T-helper 17 cell (primary cell): Measurements from ENCODE around the gene PUM2. TPM values are rescaled to one million over a fixed set of nuclear protein-coding genes. Genes with fewer than 3 reads are reported as not detected.

Experiments
- ATAC-seq: fragments of 150-1000 bp; cut with Tn5 transposase; 2 replicates; pipeline ENCODE4 v1.10.0; 2021; ENCODE audit warnings: mild to moderate bottlenecking, moderate library complexity
- DNase-seq, 3 donors: peaks; one replicate each; pipeline versions ENCODE4 v3.0.0 to v3.0.0-alpha.2; 2020 to 2021
- H3K9me3 ChIP-seq: one replicate; pipeline ENCODE4 v1.7.0; 2013; ENCODE audit warnings: low read length, mild to moderate bottlenecking; ENCODE audit not compliant: control insufficient read depth, poor library complexity, severe bottlenecking
- H3K27ac Mint-ChIP-seq: one replicate; pipeline ENCODE4 v1.8.0; 2022; ENCODE audit warnings: mild to moderate bottlenecking, moderate library complexity, mixed read lengths
- H3K27me3 Mint-ChIP-seq: one replicate; pipeline ENCODE4 v1.8.0; 2022; ENCODE audit warnings: mixed read lengths
- H3K36me3 Mint-ChIP-seq: one replicate; pipeline ENCODE4 v1.8.0; 2022; ENCODE audit warnings: low read depth, mixed read lengths
- H3K4me1 Mint-ChIP-seq: one replicate; pipeline ENCODE4 v1.8.0; 2022; ENCODE audit warnings: mild to moderate bottlenecking, mixed read lengths
- H3K4me3 Mint-ChIP-seq: one replicate; pipeline ENCODE4 v1.8.0; 2022; ENCODE audit warnings: mild to moderate bottlenecking, moderate library complexity, mixed read lengths
- total RNA-seq, 4 donors: library from RNA in 2 of 4; stranded (reverse) in 2 of 4; gene quantifications; one replicate each; pipeline ENCODE4 v1.2.3 and lab custom pipeline; 2022 to 2026

Gene PUM2
- total RNA-seq, 2 donors from 2014 or later: 114 TPM

GRCh38 chr2:20226152-20226545 is 124.5 kb downstream of the PUM2 start:
- DNase-seq: no peak
- peaks cover 8% of the 10 kb centered on the region for H3K36me3 Mint-ChIP-seq
- peaks cover 56% of the 10 kb centered on the region for H3K27me3 Mint-ChIP-seq

GRCh38 chr2:20225294-20226151 is 125.1 kb downstream of the PUM2 start:
- DNase-seq (no peak), ATAC-seq (peak; percentile 57)
- Mint-ChIP-seq H3K36me3 (peaks cover 5% of the 10 kb centered on the region), H3K4me1 (peaks cover 3% of the 10 kb centered on the region), H3K27ac (no peak overlapping the region), H3K27me3 (peaks cover 56% of the 10 kb centered on the region), H3K4me3 (peak overlapping the region; percentile 81)
- H3K9me3 ChIP-seq: no peaks in the 10 kb centered on the region

More at GRCh38 chr2:20226152-20226545, 124.5 kb downstream of the PUM2 start:
- H3K9me3 ChIP-seq: no peaks in the 10 kb centered on the region
- ATAC-seq: no peak
- H3K27ac Mint-ChIP-seq: no peak overlapping the region
- H3K4me3 Mint-ChIP-seq: peak overlapping the region; percentile 81
- H3K4me1 Mint-ChIP-seq: peaks cover 3% of the 10 kb centered on the region

- no peak for ATAC-seq
- peaks cover 3% of the 10 kb centered on the region for H3K4me1 Mint-ChIP-seq
Measured at GRCh38 chr2:20224716-20225293, 125.8 kb downstream of the PUM2 start, which contains the start of gene SDC1. Gene SDC1, minus strand, starts transcription at chr2:20225130. Its CDS starts 263 bp downstream, at chr2:20224867.

GRCh38 chr2:20224164-20224715 is 126.4 kb downstream of the PUM2 start:
- DNase-seq: no peak
- H3K27me3 Mint-ChIP-seq: peaks cover 63% of the 10 kb centered on the region
- H3K4me3 Mint-ChIP-seq: no peak overlapping the region
- ATAC-seq: no peak
- no peaks in the 10 kb centered on the region for H3K9me3 ChIP-seq
- H3K36me3 Mint-ChIP-seq: peaks cover under 1% of the 10 kb centered on the region
- no peak overlapping the region for H3K27ac Mint-ChIP-seq
- H3K4me1 Mint-ChIP-seq: peaks cover under 1% of the 10 kb centered on the region

More at GRCh38 chr2:20224716-20225293, 125.8 kb downstream of the PUM2 start, which contains the start of gene SDC1:
- H3K36me3 Mint-ChIP-seq: peaks cover 5% of the 10 kb centered on the region
- H3K27ac Mint-ChIP-seq: no peak within 1 kb of the TSS
- peaks cover 62% of the 10 kb centered on the region for H3K27me3 Mint-ChIP-seq
- peak within 1 kb of the TSS; percentile 81 for H3K4me3 Mint-ChIP-seq
- DNase-seq: no peak
- no peaks in the 10 kb centered on the region for H3K9me3 ChIP-seq

- no peaks in the 10 kb centered on the region for H3K9me3 ChIP-seq
- Mint-ChIP-seq H3K27ac (no peak overlapping the region), H3K36me3 (peaks cover under 1% of the 10 kb centered on the region), H3K27me3 (peaks cover 63% of the 10 kb centered on the region), H3K4me3 (peak overlapping the region; percentile 66), H3K4me1 (peaks cover under 1% of the 10 kb centered on the region)
- DNase-seq (no peak), ATAC-seq (no peak)
Measured at GRCh38 chr2:20223407-20224163, 127.1 kb downstream of the PUM2 start.

GRCh38 chr2:20222769-20223406 is 127.8 kb downstream of the PUM2 start:
- Mint-ChIP-seq H3K36me3 (peaks cover 3% of the 10 kb centered on the region), H3K4me1 (peaks cover 2% of the 10 kb centered on the region), H3K4me3 (peak overlapping the region; percentile 66), H3K27me3 (peaks cover 64% of the 10 kb centered on the region), H3K27ac (no peak overlapping the region)
- DNase-seq (no peak), ATAC-seq (no peak)
- H3K9me3 ChIP-seq: no peaks in the 10 kb centered on the region

- peaks cover 2% of the 10 kb centered on the region for H3K4me1 Mint-ChIP-seq
- H3K9me3 ChIP-seq: no peaks in the 10 kb centered on the region
- DNase-seq (no peak), ATAC-seq (no peak)
- H3K27me3 Mint-ChIP-seq: peaks cover 61% of the 10 kb centered on the region
- H3K4me3 Mint-ChIP-seq: peak overlapping the region; percentile 66
- no peak overlapping the region for H3K27ac Mint-ChIP-seq
- peaks cover 3% of the 10 kb centered on the region for H3K36me3 Mint-ChIP-seq
Measured at GRCh38 chr2:20222014-20222768, 128.5 kb downstream of the PUM2 start.

GRCh38 chr2:20221555-20221973 is 129.1 kb downstream of the PUM2 start:
- Mint-ChIP-seq H3K4me1 (peaks cover 2% of the 10 kb centered on the region), H3K36me3 (peaks cover 3% of the 10 kb centered on the region), H3K27me3 (peaks cover 61% of the 10 kb centered on the region), H3K4me3 (peak overlapping the region; percentile 19), H3K27ac (no peak overlapping the region)
- DNase-seq (no peak), ATAC-seq (no peak)
- no peaks in the 10 kb centered on the region for H3K9me3 ChIP-seq

GRCh38 chr2:20220806-20221554 is 129.7 kb downstream of the PUM2 start:
- Mint-ChIP-seq H3K27ac (no peak overlapping the region), H3K4me3 (no peak overlapping the region), H3K36me3 (peaks cover 3% of the 10 kb centered on the region), H3K4me1 (peaks cover 2% of the 10 kb centered on the region), H3K27me3 (peaks cover 60% of the 10 kb centered on the region)
- DNase-seq (no peak), ATAC-seq (no peak)
- H3K9me3 ChIP-seq: no peaks in the 10 kb centered on the region

- no peak for DNase-seq
- no peak overlapping the region for H3K27ac Mint-ChIP-seq
- peaks cover 55% of the 10 kb centered on the region for H3K27me3 Mint-ChIP-seq
- no peaks in the 10 kb centered on the region for H3K9me3 ChIP-seq
- no peak overlapping the region for H3K4me3 Mint-ChIP-seq
- peaks cover 2% of the 10 kb centered on the region for H3K4me1 Mint-ChIP-seq
- H3K36me3 Mint-ChIP-seq: peaks cover 3% of the 10 kb centered on the region
- no peak for ATAC-seq
Measured at GRCh38 chr2:20219763-20220380, 130.8 kb downstream of the PUM2 start.
